Measurements from ENCODE around the gene RNASEH2B. TPM values are rescaled to one million over a fixed set of nuclear protein-coding genes. Genes with fewer than 3 reads are reported as not detected.

Gene RNASEH2B
- total RNA-seq, 1 experiment from 2014 or later: 33.3 TPM

GRCh38 chr13:50871405-50871804 lies 38.2 kb upstream of the RNASEH2B start (continued):
- TF ChIP-seq SOX15 (CRISPR knock-in tag; IDR thresholded peaks at IDR 0.05) (no peak), ZNF416 (CRISPR knock-in tag; IDR thresholded peaks at IDR 0.05) (no peak), NR2C2 (CRISPR knock-in tag; IDR thresholded peaks at IDR 0.05) (no peak), RELA (CRISPR knock-in tag; IDR thresholded peaks at IDR 0.05; ENCODE audit: borderline replicate concordance) (no peak), OVOL2 (CRISPR knock-in tag; IDR thresholded peaks at IDR 0.05; ENCODE audit: borderline replicate concordance) (no peak), RORB (CRISPR knock-in tag; IDR thresholded peaks at IDR 0.05) (no peak), GABPB1 (CRISPR knock-in tag; IDR thresholded peaks at IDR 0.05) (no peak), ATF3 (CRISPR knock-in tag; conservative IDR thresholded peaks at IDR 0.05) (no peak)
- TF ChIP-seq, protein P1, sequence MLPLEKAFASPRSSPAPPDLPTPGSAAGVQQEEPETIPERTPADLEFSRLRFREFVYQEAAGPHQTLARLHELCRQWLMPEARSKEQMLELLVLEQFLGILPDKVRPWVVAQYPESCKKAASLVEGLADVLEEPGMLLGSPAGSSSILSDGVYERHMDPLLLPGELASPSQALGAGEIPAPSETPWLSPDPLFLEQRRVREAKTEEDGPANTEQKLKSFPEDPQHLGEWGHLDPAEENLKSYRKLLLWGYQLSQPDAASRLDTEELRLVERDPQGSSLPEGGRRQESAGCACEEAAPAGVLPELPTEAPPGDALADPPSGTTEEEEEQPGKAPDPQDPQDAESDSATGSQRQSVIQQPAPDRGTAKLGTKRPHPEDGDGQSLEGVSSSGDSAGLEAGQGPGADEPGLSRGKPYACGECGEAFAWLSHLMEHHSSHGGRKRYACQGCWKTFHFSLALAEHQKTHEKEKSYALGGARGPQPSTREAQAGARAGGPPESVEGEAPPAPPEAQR (CRISPR knock-in tag; IDR thresholded peaks at IDR 0.05): no peak

- ATAC-seq (no peak), DNase-seq (ENCODE audit: low spot score) (no peak)
- no peaks in the 10 kb centered on the region for H3K36me3 Mint-ChIP-seq
- H3K27ac Mint-ChIP-seq: no peak overlapping the region
- ChIA-PET CTCF (no interaction called here), POLR2A (no interaction called here)
- H3K4me1 Mint-ChIP-seq: no peaks in the 10 kb centered on the region
- no peaks in the 10 kb centered on the region; the same call in 1 of the 2 replicates for H3K27me3 Mint-ChIP-seq (ENCODE audit: low read depth)
- H3K9me3 Mint-ChIP-seq: 0 out of 2 replicates have a peak, but pooled peaks cover 3% of the 10 kb centered on the region
- H3K4me3 Mint-ChIP-seq: no peak overlapping the region
- TF ChIP-seq, protein P2, sequence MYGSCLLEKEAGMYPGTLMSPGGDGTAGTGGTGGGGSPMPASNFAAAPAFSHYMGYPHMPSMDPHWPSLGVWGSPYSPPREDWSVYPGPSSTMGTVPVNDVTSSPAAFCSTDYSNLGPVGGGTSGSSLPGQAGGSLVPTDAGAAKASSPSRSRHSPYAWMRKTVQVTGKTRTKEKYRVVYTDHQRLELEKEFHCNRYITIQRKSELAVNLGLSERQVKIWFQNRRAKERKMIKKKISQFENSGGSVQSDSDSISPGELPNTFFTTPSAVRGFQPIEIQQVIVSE (CRISPR knock-in tag; IDR thresholded peaks at IDR 0.05; ENCODE audit: borderline replicate concordance): no peak
- TF ChIP-seq GRHL2 (CRISPR knock-in tag; IDR thresholded peaks at IDR 0.05; ENCODE audit: insufficient replicate concordance, severe bottlenecking): no peak
- TF ChIP-seq E2F4 (CRISPR knock-in tag; IDR thresholded peaks at IDR 0.05; ENCODE audit: borderline replicate concordance, low read depth): no peak
- no peak for TF ChIP-seq ZBTB21 (CRISPR knock-in tag; IDR thresholded peaks at IDR 0.05; ENCODE audit: borderline replicate concordance)
- TF ChIP-seq, protein P1 (CRISPR knock-in tag; IDR thresholded peaks at IDR 0.05): no peak
- no peak for TF ChIP-seq AR (CRISPR knock-in tag; IDR thresholded peaks at IDR 0.05)
- TF ChIP-seq, protein P3, sequence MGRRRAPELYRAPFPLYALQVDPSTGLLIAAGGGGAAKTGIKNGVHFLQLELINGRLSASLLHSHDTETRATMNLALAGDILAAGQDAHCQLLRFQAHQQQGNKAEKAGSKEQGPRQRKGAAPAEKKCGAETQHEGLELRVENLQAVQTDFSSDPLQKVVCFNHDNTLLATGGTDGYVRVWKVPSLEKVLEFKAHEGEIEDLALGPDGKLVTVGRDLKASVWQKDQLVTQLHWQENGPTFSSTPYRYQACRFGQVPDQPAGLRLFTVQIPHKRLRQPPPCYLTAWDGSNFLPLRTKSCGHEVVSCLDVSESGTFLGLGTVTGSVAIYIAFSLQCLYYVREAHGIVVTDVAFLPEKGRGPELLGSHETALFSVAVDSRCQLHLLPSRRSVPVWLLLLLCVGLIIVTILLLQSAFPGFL (CRISPR knock-in tag; IDR thresholded peaks at IDR 0.05; ENCODE audit: borderline replicate concordance): no peak
- no peak for TF ChIP-seq ZNF281 (CRISPR knock-in tag; IDR thresholded peaks at IDR 0.05)
- TF ChIP-seq ZNF317 (CRISPR knock-in tag; IDR thresholded peaks at IDR 0.05; ENCODE audit: borderline replicate concordance, low read depth): no peak
- TF ChIP-seq, protein P4, sequence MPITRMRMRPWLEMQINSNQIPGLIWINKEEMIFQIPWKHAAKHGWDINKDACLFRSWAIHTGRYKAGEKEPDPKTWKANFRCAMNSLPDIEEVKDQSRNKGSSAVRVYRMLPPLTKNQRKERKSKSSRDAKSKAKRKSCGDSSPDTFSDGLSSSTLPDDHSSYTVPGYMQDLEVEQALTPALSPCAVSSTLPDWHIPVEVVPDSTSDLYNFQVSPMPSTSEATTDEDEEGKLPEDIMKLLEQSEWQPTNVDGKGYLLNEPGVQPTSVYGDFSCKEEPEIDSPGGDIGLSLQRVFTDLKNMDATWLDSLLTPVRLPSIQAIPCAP (CRISPR knock-in tag; IDR thresholded peaks at IDR 0.05): no peak
- no peak for TF ChIP-seq ATF3 (CRISPR knock-in tag; conservative IDR thresholded peaks at IDR 0.05)
- TF ChIP-seq ATF1 (CRISPR knock-in tag; IDR thresholded peaks at IDR 0.05): no peak
- TF ChIP-seq FOXJ3 (CRISPR knock-in tag; IDR thresholded peaks at IDR 0.05; ENCODE audit: borderline replicate concordance): no peak
- TF ChIP-seq ZMAT4 (CRISPR knock-in tag; IDR thresholded peaks at IDR 0.05): no peak
- no peak for TF ChIP-seq NFE2L1 (CRISPR knock-in tag; IDR thresholded peaks at IDR 0.05)
- TF ChIP-seq SP1 (CRISPR knock-in tag; conservative IDR thresholded peaks at IDR 0.05): no peak
These were observed 36.1 kb upstream of the RNASEH2B start for GRCh38 chr13:50873467-50873866.
